Anterior cingulate cortex (tissue), 58 donors: ENCODE results near the gene FRMD8.

Experiments used
- DNase-seq, 58 donors: peaks; one replicate each; lab custom pipeline; 2025; lab: John Stamatoyannopoulos, UW

FRMD8 gene

GRCh38 chr11:65390996-65391395 is 4.6 kb downstream of the FRMD8 start:
- DNase-seq = peak in 1 of 58 donors; percentile 11

DNA sequence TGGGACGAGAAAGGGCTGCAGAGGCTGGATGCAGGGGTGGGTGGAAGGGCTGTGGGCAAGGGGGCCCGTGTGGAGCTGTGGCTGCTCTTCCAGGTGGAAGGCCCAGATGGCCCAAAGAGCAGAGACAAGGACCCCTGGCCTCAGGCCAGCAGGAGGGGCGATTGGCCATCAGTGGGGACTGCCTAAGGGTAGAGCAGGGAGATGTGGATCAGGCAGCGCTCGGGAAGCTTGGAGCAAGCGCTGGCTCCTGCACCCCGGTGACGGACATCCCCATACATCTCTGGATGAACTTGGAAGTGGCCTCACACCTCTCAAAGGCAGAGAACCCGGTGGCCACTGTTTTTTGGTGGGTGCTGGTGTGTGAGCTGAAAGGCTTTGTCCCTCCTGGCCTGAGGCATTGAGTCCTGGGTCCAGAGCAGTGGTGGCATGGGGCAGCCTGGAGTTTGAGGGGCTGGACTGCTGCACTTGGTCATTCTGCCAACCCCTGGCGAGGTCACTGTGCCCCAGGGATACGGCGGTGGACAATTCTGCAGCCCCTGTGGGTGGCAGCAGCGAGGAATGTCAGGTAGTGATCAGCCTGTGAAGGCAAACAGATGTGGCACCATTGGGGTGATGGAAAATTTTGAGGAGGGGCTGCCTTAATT is 5.9 kb downstream of the FRMD8 start:
- DNase-seq = no peak

- no peak for DNase-seq
These were observed 6.5 kb downstream of the FRMD8 start for GRCh38 chr11:65392899-65393298.

DNA sequence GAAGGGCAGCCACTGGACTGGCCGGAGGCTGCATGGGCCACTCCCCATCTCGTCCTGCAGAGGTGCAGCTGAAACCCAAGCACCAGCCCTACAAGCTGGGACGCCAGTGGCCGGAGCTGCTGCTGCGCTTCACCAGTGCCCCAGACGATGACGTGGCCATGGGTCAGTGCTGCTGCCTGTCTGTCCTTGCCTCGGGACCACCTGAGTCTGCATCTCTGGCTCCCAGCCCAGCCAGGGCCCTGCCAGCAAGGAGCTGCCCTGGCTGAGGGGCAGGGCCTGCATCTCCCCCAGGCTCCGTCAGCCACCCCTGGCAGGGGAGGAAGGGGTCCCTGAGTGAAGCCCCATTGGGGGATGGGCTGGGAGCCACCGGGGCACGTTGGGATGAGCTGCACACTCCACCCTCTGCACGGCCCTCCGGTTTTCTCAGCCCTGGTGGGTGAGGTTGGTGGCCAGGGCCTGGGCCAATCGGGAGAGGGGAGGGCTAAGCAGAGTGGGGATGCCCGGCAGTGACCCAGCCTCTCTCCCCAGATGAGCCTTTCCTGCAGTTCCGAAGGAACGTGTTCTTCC is 7.2 kb downstream of the FRMD8 start:
- DNase-seq = no peak

- DNase-seq = no peak
These were observed 7.7 kb downstream of the FRMD8 start for GRCh38 chr11:65394125-65394536.

GRCh38 chr11:65395961-65396530 is 9.6 kb downstream of the FRMD8 start:
- DNase-seq = no peak

DNA sequence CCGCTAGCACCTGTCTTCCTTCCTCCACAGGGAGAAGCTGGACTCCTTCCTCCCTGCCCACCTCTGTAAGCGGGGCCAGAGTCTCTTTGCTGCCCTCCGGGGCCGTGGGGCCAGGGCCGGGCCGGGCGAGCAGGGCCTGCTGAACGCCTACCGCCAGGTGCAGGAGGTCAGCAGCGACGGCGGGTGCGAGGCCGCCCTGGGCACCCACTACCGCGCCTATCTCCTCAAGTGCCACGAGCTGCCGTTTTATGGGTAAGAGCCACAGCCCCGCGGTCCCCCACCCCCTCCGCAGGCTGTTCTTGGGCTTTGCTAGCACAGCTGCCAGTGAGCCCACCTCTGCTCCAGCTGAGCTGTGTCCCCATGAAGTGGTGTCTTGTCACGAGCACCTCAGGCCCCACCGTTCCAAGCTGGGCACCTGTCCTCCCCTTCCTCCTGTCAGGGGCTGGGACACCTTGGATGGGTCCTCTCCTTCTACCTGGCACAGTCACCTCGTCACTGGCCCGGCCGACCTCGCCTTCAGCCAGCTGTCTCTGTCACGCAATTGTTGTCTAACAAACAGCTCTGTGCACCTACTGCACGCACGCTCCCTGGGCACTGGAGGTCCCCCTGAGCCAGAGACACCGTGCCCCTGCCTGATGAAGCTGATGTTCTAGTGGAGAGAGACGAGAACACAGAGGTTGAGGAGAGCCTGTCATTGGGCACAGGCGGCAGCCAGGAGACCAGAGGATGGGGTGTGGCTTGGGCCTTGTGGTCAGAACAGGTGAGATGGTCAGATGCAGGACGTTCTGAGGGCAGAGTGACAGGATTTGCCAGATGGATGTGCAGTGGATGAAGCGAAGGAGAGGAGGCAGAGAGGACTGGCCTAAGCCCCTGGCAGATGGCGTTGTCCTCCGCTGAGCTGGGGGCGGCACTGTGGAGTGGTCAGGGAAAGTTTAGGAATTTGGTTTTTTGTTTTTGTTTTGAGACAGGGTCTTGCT is 10.6 kb downstream of the FRMD8 start:
- DNase-seq = no peak

DNA sequence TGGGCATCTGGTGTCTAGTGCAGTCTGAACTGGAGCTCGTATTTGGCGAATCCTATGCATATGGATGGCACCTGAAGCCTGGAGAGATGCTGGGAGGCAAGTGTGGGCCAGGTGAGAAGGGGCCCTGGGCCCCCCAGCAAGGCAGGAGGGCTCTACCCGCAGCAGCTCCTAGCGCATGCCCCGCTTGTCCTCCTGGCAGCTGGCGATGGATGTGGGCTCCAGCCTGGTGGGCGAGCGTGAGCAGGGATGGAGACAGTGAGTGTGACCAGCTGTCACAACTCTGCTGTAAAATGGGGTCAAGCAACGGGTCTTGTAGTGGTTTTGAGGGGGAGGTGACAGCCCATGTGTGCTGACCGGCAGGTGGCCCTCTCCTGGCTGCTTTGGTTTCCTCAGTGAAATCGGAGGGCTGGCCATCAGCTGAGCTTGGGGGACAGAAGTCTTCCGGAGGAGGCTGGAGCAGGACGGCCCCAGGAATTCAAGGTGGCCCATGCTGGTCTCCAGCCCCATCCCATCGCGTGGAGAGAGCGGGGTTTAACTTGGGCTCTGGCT is 12.0 kb downstream of the FRMD8 start:
- DNase-seq = peak in 1 of 58 donors; percentile 37

GRCh38 chr11:65399249-65399648 is 12.8 kb downstream of the FRMD8 start:
- DNase-seq = no peak

DNA sequence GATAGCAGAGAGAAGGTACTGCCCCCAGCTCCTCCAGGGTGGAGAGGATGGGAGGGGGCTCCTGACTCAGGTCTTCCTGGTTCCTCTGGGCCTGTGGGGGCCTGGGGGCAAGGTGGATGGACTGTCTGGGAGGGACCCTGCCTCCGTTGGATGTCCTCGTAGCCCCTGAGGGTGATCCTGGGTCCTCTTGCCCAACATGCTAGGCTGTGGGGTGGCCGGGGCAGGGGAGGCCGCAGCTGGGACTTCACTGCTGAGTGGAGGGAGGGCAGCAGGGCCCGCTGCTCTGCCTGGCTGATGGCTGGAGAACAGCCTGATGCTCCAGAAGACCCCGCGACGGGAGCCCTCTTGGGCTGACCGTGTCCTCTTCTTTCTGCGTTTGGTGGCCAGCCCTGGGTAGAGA is 13.4 kb downstream of the FRMD8 start:
- no peak for DNase-seq

DNA sequence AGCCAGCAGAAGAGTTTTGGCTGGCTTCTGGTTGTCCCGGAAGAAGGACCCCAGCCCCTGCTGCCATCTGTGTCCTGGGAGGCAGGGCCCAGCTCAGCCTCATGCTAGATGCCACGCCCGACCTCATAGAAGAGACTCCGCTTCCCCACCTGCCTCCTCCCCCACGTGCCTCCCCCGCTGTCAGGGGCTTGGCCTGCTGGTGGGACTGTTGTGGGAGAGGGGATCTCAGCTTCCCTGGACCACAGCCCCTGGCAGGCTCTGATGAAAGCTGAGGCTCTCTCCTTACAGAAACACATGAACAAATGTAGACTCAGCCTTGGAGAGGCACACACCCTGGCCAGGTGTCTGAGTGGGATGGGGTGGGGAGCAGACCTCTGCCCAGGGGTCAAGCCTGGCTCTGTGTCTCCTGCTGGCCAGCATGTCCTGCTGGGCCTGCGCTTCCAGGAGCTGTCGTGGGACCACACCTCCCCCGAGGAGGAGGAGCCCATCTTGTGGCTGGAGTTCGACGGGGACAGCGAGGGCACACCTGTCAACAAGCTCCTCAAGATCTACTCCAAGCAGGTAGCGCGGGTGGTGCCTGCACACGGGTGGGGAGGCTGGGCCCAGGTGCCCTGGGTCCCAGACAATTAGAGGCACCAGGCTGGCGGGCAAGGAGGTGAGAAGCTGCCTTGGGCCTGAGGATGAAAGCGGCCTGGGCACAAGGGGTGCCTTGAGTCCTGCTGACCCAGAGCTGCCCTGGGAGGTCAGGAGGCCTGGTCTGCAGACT is 14.1 kb downstream of the FRMD8 start:
- no peak for DNase-seq

DNA sequence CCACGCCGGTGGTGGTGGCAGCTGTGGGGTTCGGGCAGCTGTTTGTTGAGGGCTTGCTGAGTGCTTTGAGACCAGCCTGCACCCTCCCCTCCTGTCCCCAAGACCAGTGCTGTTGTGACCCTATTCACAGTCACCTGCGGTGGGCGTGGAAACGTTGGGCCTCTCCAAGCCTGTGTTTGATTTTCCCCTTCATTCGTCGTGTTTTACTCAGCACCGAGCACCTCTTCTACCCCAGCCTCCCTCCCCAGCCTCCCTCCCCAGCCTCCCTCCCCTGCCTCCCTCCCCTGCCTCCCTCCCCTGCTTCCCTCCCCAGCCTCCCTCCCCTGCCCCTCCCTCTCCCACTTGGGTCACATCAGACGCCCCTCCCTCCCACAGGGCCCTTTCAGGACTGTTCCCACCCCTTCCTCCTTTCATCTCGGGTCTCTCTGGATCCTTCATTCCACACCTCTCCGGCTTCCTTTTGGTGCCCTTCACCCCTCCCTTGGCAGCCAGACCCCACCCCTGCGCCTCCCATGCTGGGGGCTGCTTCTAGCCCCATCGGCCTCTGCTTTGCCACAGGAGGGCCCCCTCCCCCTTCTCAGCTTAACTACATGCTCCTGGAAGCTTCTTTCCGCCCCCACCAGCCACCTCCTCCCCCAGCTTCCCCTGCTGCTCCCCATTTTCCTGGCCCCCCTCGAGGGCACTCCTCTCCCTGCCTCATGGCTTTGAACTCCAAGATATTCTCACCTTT is 14.8 kb downstream of the FRMD8 start:
- no peak for DNase-seq

GRCh38 chr11:65401803-65402248 is 15.4 kb downstream of the FRMD8 start:
- no peak for DNase-seq

GRCh38 chr11:65402790-65403189 is 16.4 kb downstream of the FRMD8 start:
- DNase-seq = no peak

GRCh38 chr11:65403607-65404121 is 17.2 kb downstream of the FRMD8 start:
- peak in 2 of 58 donors; percentile 13 to 37 for DNase-seq

DNA sequence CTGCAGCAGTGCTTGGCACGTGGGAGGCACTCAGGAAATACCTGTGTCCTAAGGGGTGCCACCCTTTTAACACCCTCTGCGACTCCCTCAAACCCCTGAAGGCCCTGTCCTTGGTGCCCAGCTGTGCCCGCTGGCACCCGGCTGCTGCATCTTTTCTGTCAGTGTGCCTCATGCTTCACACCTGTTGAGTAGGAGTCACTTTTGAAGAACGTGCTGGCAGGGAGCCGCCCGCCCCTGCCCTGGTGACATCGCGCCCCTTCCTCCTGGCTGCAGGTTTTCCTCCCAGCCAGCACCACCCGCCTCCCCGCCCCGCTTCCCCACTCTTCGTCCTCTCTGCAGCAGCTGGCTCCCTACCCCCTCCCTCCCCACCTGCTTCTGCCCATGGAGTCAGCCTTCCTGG is 17.8 kb downstream of the FRMD8 start:
- no peak for DNase-seq

DNA sequence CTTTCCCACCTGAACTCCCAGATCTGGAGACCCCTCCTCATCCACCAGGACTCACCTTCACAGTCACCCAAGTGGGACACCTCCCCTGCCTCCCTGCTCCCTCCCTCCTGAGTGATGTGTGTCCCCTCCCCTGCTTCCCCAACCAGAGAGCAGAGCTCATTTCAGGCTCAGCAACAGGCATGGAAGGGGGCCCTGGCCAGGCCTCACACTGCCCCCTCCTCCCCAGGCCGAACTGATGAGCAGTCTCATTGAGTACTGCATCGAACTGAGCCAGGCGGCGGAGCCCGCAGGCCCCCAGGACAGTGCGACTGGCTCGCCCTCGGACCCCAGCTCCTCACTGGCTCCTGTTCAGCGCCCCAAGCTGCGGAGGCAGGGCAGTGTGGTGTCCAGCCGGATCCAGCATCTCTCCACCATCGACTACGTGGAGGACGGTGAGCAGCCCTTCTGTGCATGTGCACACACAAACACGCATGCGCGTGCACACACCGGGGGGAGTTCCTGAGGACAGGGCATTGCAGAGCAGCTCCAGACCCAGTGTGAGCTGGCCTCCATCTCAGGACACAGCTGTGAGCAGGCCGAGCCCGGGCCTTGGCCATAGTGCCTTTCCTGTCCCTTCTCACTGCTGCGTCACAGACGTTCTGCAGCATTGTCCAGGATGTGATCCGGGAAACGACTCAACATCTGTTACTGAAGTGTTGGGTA is 18.4 kb downstream of the FRMD8 start:
- no peak for DNase-seq

DNA sequence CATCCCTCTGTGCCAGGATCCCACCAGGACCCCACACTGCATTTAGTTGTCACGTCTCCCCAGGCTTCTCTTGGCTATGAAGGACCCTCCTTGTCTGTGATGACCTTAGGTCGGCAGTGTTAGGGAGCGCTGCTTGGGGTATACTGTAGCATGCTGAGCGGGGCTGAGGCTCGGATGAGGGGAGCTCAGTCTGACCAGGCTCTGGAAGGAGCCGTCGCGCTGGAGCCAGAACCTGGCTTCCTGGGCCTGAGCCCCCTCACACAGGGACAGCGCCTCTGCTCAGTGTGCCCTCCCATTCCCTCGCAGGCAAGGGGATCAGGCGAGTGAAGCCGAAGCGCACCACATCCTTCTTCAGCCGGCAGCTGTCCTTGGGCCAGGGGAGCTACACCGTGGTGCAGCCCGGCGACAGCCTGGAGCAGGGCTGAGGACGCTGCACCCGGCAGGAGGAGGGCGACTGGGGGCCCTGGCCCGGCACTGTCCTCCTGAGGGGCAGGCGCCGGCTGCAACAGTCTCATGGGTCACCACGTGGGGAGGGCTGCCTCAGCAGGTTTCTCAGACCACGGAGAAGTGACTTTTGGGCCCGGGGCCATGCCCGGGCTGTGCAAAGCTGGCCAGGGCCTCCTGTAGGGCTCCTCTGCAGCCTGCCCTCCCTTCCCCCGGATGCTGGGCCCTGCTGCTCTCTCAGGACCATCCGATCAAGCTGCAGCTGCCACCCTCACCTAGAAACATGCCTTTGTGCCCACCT is 24.7 kb downstream of the FRMD8 start:
- DNase-seq = no peak
